Activated CD4-positive, alpha-beta T cell treated with anti-CD3 and anti-CD28 coated beads for 1 hour (primary cell): Measurements from ENCODE around the gene COQ7.

Experiments used
- DNase-seq: peaks from one replicate; pipeline ENCODE4 v3.0.0-alpha.2; 2020

Gene COQ7

GRCh38 chr16:19067349-19068236 lies at the start of gene COQ7:
Gene COQ7 (plus strand): TSS chr16:19067614. CDS start chr16:19067665, 51 bp downstream.
- DNase-seq: peak; percentile 97

- DNase-seq: no peak
Observed at GRCh38 chr16:19020689-19021088, 46.7 kb upstream of the COQ7 start.

GRCh38 chr16:19021747-19022146 lies 45.7 kb upstream of the COQ7 start:
- DNase-seq: no peak

- no peak for DNase-seq
Observed at GRCh38 chr16:19027416-19027815, 40.0 kb upstream of the COQ7 start.

- DNase-seq: no peak
Observed at GRCh38 chr16:19029980-19030379, 37.4 kb upstream of the COQ7 start.

GRCh38 chr16:19031738-19032137 lies 35.7 kb upstream of the COQ7 start:
- no peak for DNase-seq

- no peak for DNase-seq
Observed at GRCh38 chr16:19033761-19034160, 33.7 kb upstream of the COQ7 start.

GRCh38 chr16:19040400-19040799 lies 27.0 kb upstream of the COQ7 start:
- no peak for DNase-seq

GRCh38 chr16:19044769-19045168 lies 22.6 kb upstream of the COQ7 start:
- no peak for DNase-seq

- DNase-seq: no peak
Observed at GRCh38 chr16:19046062-19046461, 21.4 kb upstream of the COQ7 start.

- DNase-seq: no peak
Observed at GRCh38 chr16:19062706-19063105, 4.7 kb upstream of the COQ7 start.

GRCh38 chr16:19066988-19067348 lies 446 bp upstream of the COQ7 start:
- no peak for DNase-seq

- DNase-seq: no peak
Observed at GRCh38 chr16:19068237-19068815, 912 bp downstream of the COQ7 start.

GRCh38 chr16:19071811-19072777 lies 4.7 kb downstream of the COQ7 start:
- DNase-seq: peak; percentile 15

GRCh38 chr16:19073344-19073743 lies 5.9 kb downstream of the COQ7 start:
- DNase-seq: no peak

GRCh38 chr16:19073863-19074262 lies 6.4 kb downstream of the COQ7 start:
- no peak for DNase-seq

- no peak for DNase-seq
Observed at GRCh38 chr16:19075511-19075910, 8.1 kb downstream of the COQ7 start.

- DNase-seq: no peak
Observed at GRCh38 chr16:19077879-19078278, 10.5 kb downstream of the COQ7 start.

- DNase-seq: no peak
Observed at GRCh38 chr16:19083670-19084069, 16.3 kb downstream of the COQ7 start.

- no peak for DNase-seq
Observed at GRCh38 chr16:19084139-19084538, 16.7 kb downstream of the COQ7 start.

GRCh38 chr16:19084879-19085278 lies 17.5 kb downstream of the COQ7 start:
- no peak for DNase-seq

- DNase-seq: no peak
Observed at GRCh38 chr16:19085679-19086200, 18.3 kb downstream of the COQ7 start.
